Vagina (tissue), 2 donors: ENCODE data around the gene NLRP3.

ENCODE experiments used
- CTCF ChIP-seq, 3 experiments: fragments of 450-650 bp in 2 of 3; fragments of 200-600 bp in 1 of 3; sonication (generic) in 1 of 3; IDR thresholded peaks; one replicate each; pipeline ENCODE4 v1.5.1; 2017 to 2019; ENCODE audit warnings: antibody characterized with exemption in 3 of 3, mild to moderate bottlenecking in 2 of 3, moderate library complexity in 2 of 3
- POLR2AphosphoS5 ChIP-seq, 2 donors: sonication (generic); formaldehyde crosslinking; IDR thresholded peaks; one replicate each; pipeline ENCODE4 v1.9.0; 2017; ENCODE audit warnings: antibody characterized with exemption in 2 of 2, mild to moderate bottlenecking in 2 of 2, low read depth in 1 of 2; ENCODE audit not compliant: insufficient read depth in 1 of 2

- TF ChIP-seq POLR2AphosphoS5 (IDR thresholded peaks at IDR 0.05; ENCODE audit: insufficient read depth in 1 of 2, low read depth in 1 of 2) (no peak), CTCF (IDR thresholded peaks at IDR 0.05) (no peak)
These were observed 15.7 kb downstream of the NLRP3 start for GRCh38 chr1:247431643-247432042.
